ENCODE data around the gene ZNF831. TPM values are rescaled to one million over a fixed set of nuclear protein-coding genes. Genes with fewer than 3 reads are reported as not detected.

The ZNF831 gene
- total RNA-seq, 1 donor from 2014 or later: not detected

DNA sequence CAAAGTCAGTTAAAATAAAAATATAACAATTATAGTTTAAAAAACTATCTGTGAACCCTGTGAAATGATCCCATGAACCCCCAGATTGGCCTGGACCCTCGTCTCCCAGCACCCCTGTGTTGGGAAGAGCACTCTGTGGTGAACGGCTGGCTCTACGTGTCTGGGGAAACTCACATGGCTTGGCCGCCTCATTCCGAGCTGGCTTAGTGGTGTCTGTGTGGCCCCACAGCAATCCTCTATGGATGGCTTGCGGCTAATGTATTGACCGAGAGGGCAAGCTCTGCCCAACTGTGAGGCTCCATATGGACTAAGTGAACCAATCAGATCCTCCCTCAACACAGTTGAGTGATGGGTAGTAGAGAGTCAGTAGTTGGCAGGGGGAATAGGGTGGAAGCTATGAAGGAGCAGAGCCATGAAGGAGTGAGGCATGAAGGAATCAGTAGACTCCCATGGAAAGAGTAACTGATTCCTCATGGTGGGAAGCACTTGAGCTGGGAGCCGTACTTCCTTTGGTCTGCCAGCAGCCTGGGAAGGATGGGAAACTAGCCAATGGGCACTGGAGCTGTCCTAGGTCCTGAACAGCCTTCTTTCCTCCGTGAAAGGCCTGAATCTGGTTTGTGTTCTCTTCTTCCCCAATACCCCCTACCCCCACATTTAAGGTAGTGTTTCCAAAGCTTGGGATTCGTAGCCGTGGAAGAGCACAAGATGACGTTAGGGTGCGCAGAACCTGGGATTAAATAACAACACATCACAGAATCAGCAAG is 21.6 kb upstream of the ZNF831 start:
- Histone ChIP-seq H3K4me1 (ENCODE audit: insufficient read depth, low read length) (no peaks in the 10 kb centered on the region), H4K20me1 (ENCODE audit: insufficient read depth, low read length) (no peaks in the 10 kb centered on the region), H3K27ac (ENCODE audit: low read depth, low read length) (no peak overlapping the region), H3K27me3 (ENCODE audit: insufficient read depth, low read length) (no peaks in the 10 kb centered on the region), H3K4me3 (ENCODE audit: insufficient read depth, low read depth, low read length) (no peak overlapping the region), H3K9me3 (ENCODE audit: insufficient read depth, low read depth, low read length) (peaks cover 5% of the 10 kb centered on the region), H2AFZ (ENCODE audit: low read depth, low read length) (no peak overlapping the region), H3K9ac (ENCODE audit: low read length) (no peak overlapping the region), H3K36me3 (ENCODE audit: insufficient read depth, low read length) (no peaks in the 10 kb centered on the region), H3K79me2 (ENCODE audit: insufficient read depth, low read length) (no peaks in the 10 kb centered on the region), H3K4me2 (ENCODE audit: low read length) (no peak overlapping the region)
- Mint-ChIP-seq H3K4me3 (ENCODE audit: unreplicated experiment) (no peak overlapping the region), H3K36me3 (ENCODE audit: low read depth, unreplicated experiment) (no peaks in the 10 kb centered on the region), H3K4me1 (ENCODE audit: low read depth, unreplicated experiment) (no peaks in the 10 kb centered on the region), H3K27me3 (ENCODE audit: low read depth, unreplicated experiment) (peaks cover 23% of the 10 kb centered on the region), H3K9me3 (ENCODE audit: unreplicated experiment) (no peaks in the 10 kb centered on the region), H3K27ac (ENCODE audit: unreplicated experiment) (no peak overlapping the region)
- no peak for DNase-seq (ENCODE audit: low read depth)
- no peak for FAIRE-seq
- TF ChIP-seq CTCF (IDR thresholded peaks at IDR 0.05; ENCODE audit: insufficient read depth, low read depth, low read length) (no peak), EZH2 (IDR thresholded peaks at IDR 0.05; ENCODE audit: insufficient read depth, low read length) (no peak)

DNA sequence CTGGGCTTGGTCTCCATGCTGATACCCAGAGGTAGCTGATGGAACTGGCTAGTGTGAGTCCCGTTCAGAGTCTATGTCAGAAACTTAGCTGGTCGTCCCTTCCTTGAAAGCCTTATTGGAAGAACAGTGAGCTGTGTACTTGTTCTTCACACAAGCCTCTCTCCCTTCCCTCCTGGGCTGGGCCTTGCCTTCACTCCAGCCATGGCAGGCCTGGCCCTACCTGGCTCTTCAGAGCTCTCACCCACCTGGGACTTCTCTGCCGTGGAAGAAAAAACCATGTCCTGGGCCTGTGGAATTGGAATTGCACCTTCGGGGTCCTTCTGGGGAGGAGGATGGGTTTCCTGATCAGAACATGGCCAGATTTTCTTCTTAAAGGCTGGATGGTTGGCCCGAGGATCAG is 20.3 kb upstream of the ZNF831 start:
- Histone ChIP-seq H3K36me3 (ENCODE audit: insufficient read depth, low read length) (no peaks in the 10 kb centered on the region), H3K79me2 (ENCODE audit: insufficient read depth, low read length) (no peaks in the 10 kb centered on the region), H3K4me1 (ENCODE audit: insufficient read depth, low read length) (no peaks in the 10 kb centered on the region), H3K9ac (ENCODE audit: low read length) (no peak overlapping the region), H3K4me2 (ENCODE audit: low read length) (no peak overlapping the region), H3K27ac (ENCODE audit: low read depth, low read length) (no peak overlapping the region), H3K27me3 (ENCODE audit: insufficient read depth, low read length) (no peaks in the 10 kb centered on the region), H2AFZ (ENCODE audit: low read depth, low read length) (no peak overlapping the region), H3K9me3 (ENCODE audit: insufficient read depth, low read depth, low read length) (peaks cover 5% of the 10 kb centered on the region), H4K20me1 (ENCODE audit: insufficient read depth, low read length) (no peaks in the 10 kb centered on the region), H3K4me3 (ENCODE audit: insufficient read depth, low read depth, low read length) (no peak overlapping the region)
- Mint-ChIP-seq H3K27ac (ENCODE audit: unreplicated experiment) (no peak overlapping the region), H3K36me3 (ENCODE audit: low read depth, unreplicated experiment) (no peaks in the 10 kb centered on the region), H3K4me3 (ENCODE audit: unreplicated experiment) (no peak overlapping the region), H3K4me1 (ENCODE audit: low read depth, unreplicated experiment) (no peaks in the 10 kb centered on the region), H3K27me3 (ENCODE audit: low read depth, unreplicated experiment) (peaks cover 22% of the 10 kb centered on the region), H3K9me3 (ENCODE audit: unreplicated experiment) (no peaks in the 10 kb centered on the region)
- TF ChIP-seq EZH2 (IDR thresholded peaks at IDR 0.05; ENCODE audit: insufficient read depth, low read length) (no peak), CTCF (IDR thresholded peaks at IDR 0.05; ENCODE audit: insufficient read depth, low read depth, low read length) (no peak)
- no peak for DNase-seq (ENCODE audit: low read depth)
- no peak for FAIRE-seq

DNA sequence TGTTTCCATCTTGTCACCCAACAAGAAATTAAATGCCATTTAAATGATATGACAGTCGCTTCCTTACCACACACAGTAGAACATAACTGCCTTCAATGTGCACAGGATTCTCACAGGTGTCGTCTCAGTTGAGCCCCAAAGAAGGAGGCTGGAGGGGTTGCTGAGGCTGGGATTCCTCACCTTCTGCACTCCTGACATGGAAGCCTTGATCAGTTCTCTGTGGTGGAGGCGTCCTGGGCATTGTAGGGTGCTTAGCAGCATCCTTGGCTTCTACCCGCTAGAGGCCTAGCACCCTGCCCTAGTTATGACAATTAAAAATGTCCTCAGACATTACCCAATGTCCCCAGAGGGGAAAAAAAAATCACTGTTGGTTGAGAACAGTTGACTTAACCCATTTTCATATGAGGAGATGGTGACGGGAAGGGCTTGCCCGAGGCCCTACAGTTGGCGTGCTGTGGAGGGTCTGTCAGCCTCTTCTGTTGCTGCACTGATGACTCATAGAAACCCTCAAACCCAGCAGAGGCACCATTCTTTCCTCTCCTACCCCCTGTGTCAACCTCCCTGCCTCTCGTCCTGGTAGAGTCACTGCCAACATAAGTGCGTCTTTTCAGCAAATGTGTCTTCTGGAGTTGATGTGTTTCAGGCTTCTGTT is 19.3 kb upstream of the ZNF831 start:
- Histone ChIP-seq H3K79me2 (ENCODE audit: insufficient read depth, low read length) (no peaks in the 10 kb centered on the region), H3K9ac (ENCODE audit: low read length) (no peak overlapping the region), H3K9me3 (ENCODE audit: insufficient read depth, low read depth, low read length) (peaks cover 5% of the 10 kb centered on the region), H3K4me1 (ENCODE audit: insufficient read depth, low read length) (no peaks in the 10 kb centered on the region), H3K27me3 (ENCODE audit: insufficient read depth, low read length) (no peaks in the 10 kb centered on the region), H2AFZ (ENCODE audit: low read depth, low read length) (no peak overlapping the region), H4K20me1 (ENCODE audit: insufficient read depth, low read length) (no peaks in the 10 kb centered on the region), H3K27ac (ENCODE audit: low read depth, low read length) (no peak overlapping the region), H3K4me3 (ENCODE audit: insufficient read depth, low read depth, low read length) (no peak overlapping the region), H3K36me3 (ENCODE audit: insufficient read depth, low read length) (no peaks in the 10 kb centered on the region), H3K4me2 (ENCODE audit: low read length) (no peak overlapping the region)
- no peak for FAIRE-seq
- H3K27me3 Mint-ChIP-seq (ENCODE audit: low read depth, unreplicated experiment): peaks cover 20% of the 10 kb centered on the region
- no peaks in the 10 kb centered on the region for H3K4me1 Mint-ChIP-seq (ENCODE audit: low read depth, unreplicated experiment)
- H3K9me3 Mint-ChIP-seq (ENCODE audit: unreplicated experiment): no peaks in the 10 kb centered on the region
- no peak overlapping the region for H3K4me3 Mint-ChIP-seq (ENCODE audit: unreplicated experiment)
- TF ChIP-seq CTCF (IDR thresholded peaks at IDR 0.05; ENCODE audit: insufficient read depth, low read depth, low read length) (no peak), EZH2 (IDR thresholded peaks at IDR 0.05; ENCODE audit: insufficient read depth, low read length) (no peak)
- DNase-seq (ENCODE audit: low read depth): no peak
- no peak overlapping the region for H3K27ac Mint-ChIP-seq (ENCODE audit: unreplicated experiment)
- H3K36me3 Mint-ChIP-seq (ENCODE audit: low read depth, unreplicated experiment): no peaks in the 10 kb centered on the region

Data from astrocyte (in vitro differentiated cells and primary cell).